Activated effector memory CD4-positive, alpha-beta T cell treated with anti-CD3 and anti-CD28 coated beads, Interleukin-2, amount 50 U/mL, for 16 hours (primary cell): ENCODE measurements around the gene TRAPPC8.
"Not testable (repeated sequence)": the region's sequence is repeated elsewhere in the genome, so short reads cannot be mapped to it uniquely, and the experiment has no call there.

Experiments used
- DNase-seq: peaks from one replicate; pipeline ENCODE4 v3.0.0-alpha.2; 2020

Gene TRAPPC8

GRCh38 chr18:31941010-31941809 is 1.7 kb downstream of the TRAPPC8 start:
- no peak for DNase-seq

- DNase-seq: not testable (repeated sequence)
These were observed 8.2 kb downstream of the TRAPPC8 start for GRCh38 chr18:31934773-31935172.

- DNase-seq: no peak
These were observed 11.1 kb downstream of the TRAPPC8 start for GRCh38 chr18:31931886-31932240.

GRCh38 chr18:31931163-31931885 is 11.6 kb downstream of the TRAPPC8 start:
- no peak for DNase-seq

- DNase-seq: no peak
These were observed 13.7 kb downstream of the TRAPPC8 start for GRCh38 chr18:31929273-31929672.

GRCh38 chr18:31926988-31927387 is 15.9 kb downstream of the TRAPPC8 start:
- DNase-seq: not testable (repeated sequence)

GRCh38 chr18:31920277-31920676 is 22.7 kb downstream of the TRAPPC8 start:
- no peak for DNase-seq

- not testable (repeated sequence) for DNase-seq
These were observed 23.6 kb downstream of the TRAPPC8 start for GRCh38 chr18:31919366-31919765.

GRCh38 chr18:31918733-31919132 is 24.2 kb downstream of the TRAPPC8 start:
- no peak for DNase-seq

GRCh38 chr18:31901063-31901462 is 41.9 kb downstream of the TRAPPC8 start:
- DNase-seq: no peak

GRCh38 chr18:31899771-31900170 is 43.2 kb downstream of the TRAPPC8 start:
- not testable (repeated sequence) for DNase-seq

GRCh38 chr18:31892936-31893335 is 50.0 kb downstream of the TRAPPC8 start:
- DNase-seq: no peak

GRCh38 chr18:31891566-31891965 is 51.4 kb downstream of the TRAPPC8 start:
- no peak for DNase-seq

GRCh38 chr18:31884020-31884419 is 58.9 kb downstream of the TRAPPC8 start:
- no peak for DNase-seq

GRCh38 chr18:31880186-31880898 is 62.6 kb downstream of the TRAPPC8 start:
- no peak for DNase-seq

GRCh38 chr18:31878358-31878757 is 64.6 kb downstream of the TRAPPC8 start:
- DNase-seq: no peak

GRCh38 chr18:31877900-31878299 is 65.0 kb downstream of the TRAPPC8 start:
- DNase-seq: no peak

GRCh38 chr18:31876707-31877106 is 66.2 kb downstream of the TRAPPC8 start:
- no peak for DNase-seq

GRCh38 chr18:31875301-31875700 is 67.6 kb downstream of the TRAPPC8 start:
- DNase-seq: no peak

GRCh38 chr18:31863103-31863502 is 79.8 kb downstream of the TRAPPC8 start:
- no peak for DNase-seq

- DNase-seq: no peak
These were observed 82.4 kb downstream of the TRAPPC8 start for GRCh38 chr18:31860488-31860887.

GRCh38 chr18:31857526-31858106 is 85.3 kb downstream of the TRAPPC8 start:
- no peak for DNase-seq

GRCh38 chr18:31850844-31851243 is 92.1 kb downstream of the TRAPPC8 start:
- DNase-seq: no peak
